ENCODE results near the gene FURIN.

DNA sequence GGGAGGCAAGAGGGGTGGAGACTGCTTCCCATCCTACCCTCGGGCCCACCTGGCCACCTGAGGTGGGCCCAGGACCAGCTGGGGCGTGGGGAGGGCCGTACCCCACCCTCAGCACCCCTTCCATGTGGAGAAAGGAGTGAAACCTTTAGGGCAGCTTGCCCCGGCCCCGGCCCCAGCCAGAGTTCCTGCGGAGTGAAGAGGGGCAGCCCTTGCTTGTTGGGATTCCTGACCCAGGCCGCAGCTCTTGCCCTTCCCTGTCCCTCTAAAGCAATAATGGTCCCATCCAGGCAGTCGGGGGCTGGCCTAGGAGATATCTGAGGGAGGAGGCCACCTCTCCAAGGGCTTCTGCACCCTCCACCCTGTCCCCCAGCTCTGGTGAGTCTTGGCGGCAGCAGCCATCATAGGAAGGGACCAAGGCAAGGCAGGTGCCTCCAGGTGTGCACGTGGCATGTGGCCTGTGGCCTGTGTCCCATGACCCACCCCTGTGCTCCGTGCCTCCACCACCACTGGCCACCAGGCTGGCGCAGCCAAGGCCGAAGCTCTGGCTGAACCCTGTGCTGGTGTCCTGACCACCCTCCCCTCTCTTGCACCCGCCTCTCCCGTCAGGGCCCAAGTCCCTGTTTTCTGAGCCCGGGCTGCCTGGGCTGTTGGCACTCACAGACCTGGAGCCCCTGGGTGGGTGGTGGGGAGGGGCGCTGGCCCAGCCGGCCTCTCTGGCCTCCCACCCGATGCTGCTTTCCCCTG lies 13.8 kb downstream of the FURIN start:
- TF ChIP-seq EZH2 (IDR thresholded peaks at IDR 0.05; ENCODE audit: low read depth, low read length, severe bottlenecking) (no peak), CTCF (IDR thresholded peaks at IDR 0.05; ENCODE audit: control extremely low read depth in 1 of 3, insufficient read depth in 1 of 3, low read depth in 1 of 3, low read length in 3 of 3) (no peak), NRF1 (IDR thresholded peaks at IDR 0.05; ENCODE audit: low read depth, low read length) (no peak)

Data from H1 (cell line).